Spinal cord (tissue), 10 donors: ENCODE results near the gene TRAPPC2. TPM values are rescaled to one million over a fixed set of nuclear protein-coding genes. Genes with fewer than 3 reads are reported as not detected.

ENCODE experiments used
- DNase-seq, 6 donors: peaks; one replicate each; pipeline versions ENCODE4 v3.0.0 to v3.0.0-alpha.2; 2013 to 2015; ENCODE audit warnings: low spot score in 6 of 6, low read depth in 4 of 6
- H3K27ac ChIP-seq: one replicate; pipeline ENCODE4 v1.5.1; 2013; ENCODE audit warnings: low read depth, low read length, control low read depth
- H3K27me3 ChIP-seq: one replicate; pipeline ENCODE4 v1.6.1; 2013; ENCODE audit warnings: low read length; ENCODE audit not compliant: control insufficient read depth, insufficient read depth
- H3K36me3 ChIP-seq: one replicate; pipeline ENCODE4 v1.6.1; 2013; ENCODE audit warnings: low read length; ENCODE audit not compliant: control insufficient read depth, insufficient read depth
- H3K4me1 ChIP-seq: one replicate; pipeline ENCODE4 v1.6.1; 2013; ENCODE audit warnings: low read length; ENCODE audit not compliant: control insufficient read depth, insufficient read depth
- H3K4me3 ChIP-seq: one replicate; pipeline ENCODE4 v1.5.1; 2013; ENCODE audit warnings: low read depth, low read length, control low read depth
- H3K9me3 ChIP-seq: one replicate; pipeline ENCODE4 v1.6.1; 2013; ENCODE audit warnings: low read length; ENCODE audit not compliant: control insufficient read depth, insufficient read depth
- WGBS: methylation state at CpG from one replicate; pipeline ENCODE4 v1.1.5; 2013; ENCODE audit warnings: missing lambda C conversion rate; ENCODE audit not compliant: insufficient coverage; 5-methylcytosine and 5-hydroxymethylcytosine counted together
- polyA plus RNA-seq, 2 donors: library from polyadenylated mRNA; unstranded; fragments of 120-200 nt; gene quantifications; one replicate each; pipeline ENCODE4 v1.2.1, GENCODE V29; 2013; ENCODE audit not compliant: insufficient read length in 2 of 2
- total RNA-seq, 2 donors: library from RNA; depleted of rRNA in 1 of 2; stranded (reverse); fragments of 120-200 nt in 1 of 2; fragments of >200 nt in 1 of 2; gene quantifications; one replicate each; pipeline versions ENCODE4 v1.2.3 to v1.2.4, GENCODE V29; 2013 to 2014
- donor health status: healthy.

Gene TRAPPC2
- total and polyA plus RNA-seq, 4 donors: 18.6 to 38.8 (median 26.0) TPM

DNA sequence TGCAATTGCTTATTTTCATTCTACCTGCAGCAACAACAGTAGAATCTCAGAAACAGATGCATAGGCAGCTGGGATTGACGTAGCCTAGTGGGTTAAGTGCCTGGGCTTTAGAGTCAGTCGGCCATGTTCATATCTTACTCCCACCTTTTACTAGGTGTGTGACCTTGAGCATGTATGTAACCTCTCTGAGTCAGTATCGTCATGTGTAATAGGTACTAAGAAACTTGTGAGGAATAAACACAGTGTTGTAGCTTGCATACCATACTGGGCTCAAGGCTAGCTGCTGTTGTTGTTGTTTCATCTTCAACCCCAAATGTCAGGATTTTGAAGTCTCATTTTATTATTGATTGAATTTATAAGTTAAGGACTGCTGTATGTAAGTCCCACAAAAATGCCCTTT lies 31.3 kb downstream of the TRAPPC2 start:
- Histone ChIP-seq H3K27me3 (peaks cover 29% of the 10 kb centered on the region), H3K9me3 (no peaks in the 10 kb centered on the region), H3K4me3 (no peak overlapping the region), H3K36me3 (no peaks in the 10 kb centered on the region), H3K27ac (no peak overlapping the region), H3K4me1 (no peaks in the 10 kb centered on the region)
- DNase-seq: no peak
- no CpG with 5 or more reads among the region's 3 CpGs for WGBS

GRCh38 chrX:13702111-13702789 lies 32.2 kb downstream of the TRAPPC2 start:
- no peak overlapping the region for H3K27ac ChIP-seq

GRCh38 chrX:13700380-13700779 lies 34.0 kb downstream of the TRAPPC2 start:
- no peaks in the 10 kb centered on the region for H3K9me3 ChIP-seq
- H3K4me1 ChIP-seq: no peaks in the 10 kb centered on the region
- WGBS: 0% methylated on average over 1 of the region's 4 CpGs
- no peak for DNase-seq
- H3K36me3 ChIP-seq: no peaks in the 10 kb centered on the region
- H3K4me3 ChIP-seq: no peak overlapping the region
- peaks cover 40% of the 10 kb centered on the region for H3K27me3 ChIP-seq
- no peak overlapping the region for H3K27ac ChIP-seq

More at GRCh38 chrX:13702111-13702789, 32.2 kb downstream of the TRAPPC2 start:
- H3K36me3 ChIP-seq: no peaks in the 10 kb centered on the region
- no peak overlapping the region for H3K4me3 ChIP-seq
- no peaks in the 10 kb centered on the region for H3K4me1 ChIP-seq
- 70% methylated on average over 3 of the region's 5 CpGs for WGBS
- H3K9me3 ChIP-seq: no peaks in the 10 kb centered on the region
- peaks cover 35% of the 10 kb centered on the region for H3K27me3 ChIP-seq
- no peak for DNase-seq

GRCh38 chrX:13699183-13699826 lies 35.1 kb downstream of the TRAPPC2 start:
- no peak overlapping the region for H3K27ac ChIP-seq
- no peaks in the 10 kb centered on the region for H3K9me3 ChIP-seq
- DNase-seq: no peak
- H3K27me3 ChIP-seq: peaks cover 47% of the 10 kb centered on the region
- no peak overlapping the region for H3K4me3 ChIP-seq
- H3K4me1 ChIP-seq: peaks cover 7% of the 10 kb centered on the region
- H3K36me3 ChIP-seq: no peaks in the 10 kb centered on the region
- WGBS: 73% methylated on average over 4 of the region's 7 CpGs

- H3K4me1 ChIP-seq: peaks cover 7% of the 10 kb centered on the region
- no CpG with 5 or more reads among the region's 1 CpG for WGBS
- H3K36me3 ChIP-seq: no peaks in the 10 kb centered on the region
- no peak for DNase-seq
- no peaks in the 10 kb centered on the region for H3K9me3 ChIP-seq
- peaks cover 50% of the 10 kb centered on the region for H3K27me3 ChIP-seq
- H3K4me3 ChIP-seq: no peak overlapping the region
- no peak overlapping the region for H3K27ac ChIP-seq
Measured at GRCh38 chrX:13698432-13698831, 36.0 kb downstream of the TRAPPC2 start.

GRCh38 chrX:13697976-13698375 lies 36.4 kb downstream of the TRAPPC2 start:
- Histone ChIP-seq H3K36me3 (no peaks in the 10 kb centered on the region), H3K4me1 (peaks cover 10% of the 10 kb centered on the region), H3K27ac (no peak overlapping the region), H3K27me3 (peaks cover 49% of the 10 kb centered on the region), H3K4me3 (no peak overlapping the region), H3K9me3 (no peaks in the 10 kb centered on the region)
- no CpG with 5 or more reads among the region's 1 CpG for WGBS
- no peak for DNase-seq

GRCh38 chrX:13697455-13697854 lies 37.0 kb downstream of the TRAPPC2 start:
- H3K36me3 ChIP-seq: no peaks in the 10 kb centered on the region
- H3K27ac ChIP-seq: no peak overlapping the region
- no peaks in the 10 kb centered on the region for H3K9me3 ChIP-seq
- peaks cover 53% of the 10 kb centered on the region for H3K27me3 ChIP-seq
- no peak overlapping the region for H3K4me3 ChIP-seq
- no peak for DNase-seq
- peaks cover 10% of the 10 kb centered on the region for H3K4me1 ChIP-seq
- WGBS: no CpG with 5 or more reads among the region's 2 CpGs

GRCh38 chrX:13695601-13696115 lies 38.8 kb downstream of the TRAPPC2 start:
- H3K9me3 ChIP-seq: no peaks in the 10 kb centered on the region
- H3K27me3 ChIP-seq: peaks cover 50% of the 10 kb centered on the region
- H3K36me3 ChIP-seq: no peaks in the 10 kb centered on the region
- no peak for DNase-seq
- H3K4me1 ChIP-seq: peaks cover 10% of the 10 kb centered on the region
- WGBS: 90% methylated on average over 2 of the region's 4 CpGs
- H3K4me3 ChIP-seq: no peak overlapping the region
- no peak overlapping the region for H3K27ac ChIP-seq

DNA sequence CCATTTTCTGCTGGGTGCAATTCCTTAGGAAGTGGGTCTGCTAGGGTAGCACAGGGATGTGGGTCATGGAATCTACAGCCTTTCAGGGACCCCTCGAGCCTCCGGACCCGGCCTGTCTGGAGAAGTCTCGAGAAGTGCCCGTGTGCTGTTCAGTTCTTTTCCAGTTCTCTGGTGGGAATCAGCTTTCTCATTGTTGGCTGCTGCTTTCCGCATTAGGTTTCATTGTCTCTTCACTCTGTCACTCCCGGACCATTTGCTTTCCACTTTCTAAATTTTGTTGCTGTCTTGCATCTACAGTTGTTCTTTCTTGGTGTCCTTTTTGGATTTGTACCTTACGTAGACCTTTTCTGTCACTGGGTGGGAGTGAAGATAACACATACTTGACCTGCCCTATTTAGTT lies 39.4 kb downstream of the TRAPPC2 start:
- Histone ChIP-seq H3K27ac (no peak overlapping the region), H3K36me3 (no peaks in the 10 kb centered on the region), H3K9me3 (no peaks in the 10 kb centered on the region), H3K4me1 (peaks cover 10% of the 10 kb centered on the region), H3K27me3 (peaks cover 50% of the 10 kb centered on the region), H3K4me3 (no peak overlapping the region)
- no peak for DNase-seq
- 64% methylated on average over 6 of the region's 8 CpGs for WGBS

- H3K9me3 ChIP-seq: no peaks in the 10 kb centered on the region
- no peak overlapping the region for H3K27ac ChIP-seq
- no peaks in the 10 kb centered on the region for H3K36me3 ChIP-seq
- H3K27me3 ChIP-seq: peaks cover 51% of the 10 kb centered on the region
- no CpG with 5 or more reads among the region's 2 CpGs for WGBS
- no peak overlapping the region for H3K4me3 ChIP-seq
- DNase-seq: no peak
- peaks cover 11% of the 10 kb centered on the region for H3K4me1 ChIP-seq
Measured at GRCh38 chrX:13694359-13694758, 40.1 kb downstream of the TRAPPC2 start.
